Ishikawa (cell line): ENCODE measurements around the gene ACTR3.

Experiments
- CREB1 ChIP-seq: IDR thresholded peaks from 2 replicates; pipeline ENCODE4 v1.6.1; 2012; ENCODE audit warnings: low read depth
- EGR1 ChIP-seq: IDR thresholded peaks from 2 replicates; pipeline ENCODE4 v1.6.1; 2012
- FOXM1 ChIP-seq: IDR thresholded peaks from 2 replicates; pipeline ENCODE4 v1.6.1; 2012; ENCODE audit warnings: low read depth, borderline replicate concordance
- MAX ChIP-seq: IDR thresholded peaks from 2 replicates; pipeline ENCODE4 v1.6.1; 2012
- NFIC ChIP-seq: IDR thresholded peaks from 2 replicates; pipeline ENCODE4 v1.6.1; 2012
- RAD21 ChIP-seq: IDR thresholded peaks from 2 replicates; pipeline ENCODE4 v1.6.1; 2012; ENCODE audit warnings: low read depth
- TAF1 ChIP-seq: IDR thresholded peaks from 2 replicates; pipeline ENCODE4 v1.6.1; 2012; ENCODE audit warnings: low read depth, mild to moderate bottlenecking
- TCF12 ChIP-seq: IDR thresholded peaks from 2 replicates; pipeline ENCODE4 v1.6.1; 2012; ENCODE audit warnings: low read depth
- YY1 ChIP-seq: IDR thresholded peaks from 2 replicates; pipeline ENCODE4 v1.6.1; 2012; ENCODE audit warnings: low read depth
- ZBTB7A ChIP-seq: IDR thresholded peaks from 2 replicates; pipeline ENCODE4 v1.6.1; 2012; ENCODE audit warnings: low read depth

GRCh38 chr2:113867571-113867970, 22.3 kb upstream of the ACTR3 start:
- TF ChIP-seq YY1 (no peak), RAD21 (no peak), TCF12 (no peak), ZBTB7A (no peak), CREB1 (no peak), MAX (no peak), NFIC (no peak), EGR1 (no peak), FOXM1 (no peak), TAF1 (no peak)
